ENCODE measurements around the gene CDK14.

GRCh38 chr7:90948085-90948484 is 352.0 kb downstream of the CDK14 start:
- TF ChIP-seq, protein P1, sequence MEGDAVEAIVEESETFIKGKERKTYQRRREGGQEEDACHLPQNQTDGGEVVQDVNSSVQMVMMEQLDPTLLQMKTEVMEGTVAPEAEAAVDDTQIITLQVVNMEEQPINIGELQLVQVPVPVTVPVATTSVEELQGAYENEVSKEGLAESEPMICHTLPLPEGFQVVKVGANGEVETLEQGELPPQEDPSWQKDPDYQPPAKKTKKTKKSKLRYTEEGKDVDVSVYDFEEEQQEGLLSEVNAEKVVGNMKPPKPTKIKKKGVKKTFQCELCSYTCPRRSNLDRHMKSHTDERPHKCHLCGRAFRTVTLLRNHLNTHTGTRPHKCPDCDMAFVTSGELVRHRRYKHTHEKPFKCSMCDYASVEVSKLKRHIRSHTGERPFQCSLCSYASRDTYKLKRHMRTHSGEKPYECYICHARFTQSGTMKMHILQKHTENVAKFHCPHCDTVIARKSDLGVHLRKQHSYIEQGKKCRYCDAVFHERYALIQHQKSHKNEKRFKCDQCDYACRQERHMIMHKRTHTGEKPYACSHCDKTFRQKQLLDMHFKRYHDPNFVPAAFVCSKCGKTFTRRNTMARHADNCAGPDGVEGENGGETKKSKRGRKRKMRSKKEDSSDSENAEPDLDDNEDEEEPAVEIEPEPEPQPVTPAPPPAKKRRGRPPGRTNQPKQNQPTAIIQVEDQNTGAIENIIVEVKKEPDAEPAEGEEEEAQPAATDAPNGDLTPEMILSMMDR (IDR thresholded peaks at IDR 0.05): no peak
- TF ChIP-seq POLR2A (IDR thresholded peaks at IDR 0.05) (no peak), EP300 (IDR thresholded peaks at IDR 0.05) (no peak)

Measured in ovary (tissue), 3 donors.